Kidney epithelial cell (primary cell): Measurements from ENCODE around the gene MAD2L1BP. TPM values are rescaled to one million over a fixed set of nuclear protein-coding genes. Genes with fewer than 3 reads are reported as not detected.

Experiments
- DNase-seq: peaks from one replicate; pipeline ENCODE4 v3.0.0-alpha.2; 2010; ENCODE audit warnings: low read depth
- H3K27me3 ChIP-seq: 2 replicates; pipeline ENCODE4 v1.6.0; 2011; ENCODE audit warnings: low read length; ENCODE audit not compliant: control insufficient read depth, insufficient read depth
- H3K36me3 ChIP-seq: 2 replicates; pipeline ENCODE4 v1.5.1; 2011; ENCODE audit warnings: low read length; ENCODE audit not compliant: control insufficient read depth, insufficient read depth
- H3K4me3 ChIP-seq: 2 replicates; pipeline ENCODE4 v1.5.1; 2011; ENCODE audit warnings: low read depth, mild to moderate bottlenecking, control low read depth, low read length
- CTCF ChIP-seq: IDR thresholded peaks from 2 replicates; pipeline ENCODE4 v1.5.1; 2011; ENCODE audit warnings: mild to moderate bottlenecking, moderate library complexity, low read length, control low read depth, inconsistent platforms; ENCODE audit not compliant: insufficient read depth, poor library complexity, severe bottlenecking
- total RNA-seq: library from RNA; depleted of rRNA; stranded (reverse); fragments of >200 nt; gene quantifications from 2 replicates; pipeline ENCODE4 v1.2.3, GENCODE V29; 2015

MAD2L1BP gene
- total RNA-seq, 1 donor from 2014 or later, result 39.4 TPM

GRCh38 chr6:43677759-43678158 lies 42.1 kb downstream of the MAD2L1BP start:
- H3K4me3 ChIP-seq, result no peak overlapping the region
- peaks cover 3% of the 10 kb centered on the region for H3K36me3 ChIP-seq
- no peak for TF ChIP-seq CTCF
- H3K27me3 ChIP-seq, result no peaks in the 10 kb centered on the region
- no peak for DNase-seq

GRCh38 chr6:43678341-43678740 lies 42.7 kb downstream of the MAD2L1BP start:
- TF ChIP-seq CTCF, result no peak
- DNase-seq, result no peak
- Histone ChIP-seq H3K36me3 (peaks cover 4% of the 10 kb centered on the region), H3K4me3 (no peak overlapping the region), H3K27me3 (no peaks in the 10 kb centered on the region)

- TF ChIP-seq CTCF, result no peak
- no peaks in the 10 kb centered on the region for H3K27me3 ChIP-seq
- peaks cover 4% of the 10 kb centered on the region for H3K36me3 ChIP-seq
- no peak overlapping the region for H3K4me3 ChIP-seq
- no peak for DNase-seq
Observed at GRCh38 chr6:43679057-43679456, 43.4 kb downstream of the MAD2L1BP start.

- Histone ChIP-seq H3K36me3 (peaks cover 4% of the 10 kb centered on the region), H3K27me3 (no peaks in the 10 kb centered on the region), H3K4me3 (no peak overlapping the region)
- DNase-seq, result no peak
- no peak for TF ChIP-seq CTCF
Observed at GRCh38 chr6:43680308-43681200, 44.9 kb downstream of the MAD2L1BP start.

- no peak for DNase-seq
- Histone ChIP-seq H3K36me3 (peaks cover 4% of the 10 kb centered on the region), H3K27me3 (no peaks in the 10 kb centered on the region), H3K4me3 (no peak overlapping the region)
- no peak for TF ChIP-seq CTCF
Observed at GRCh38 chr6:43681303-43681702, 45.7 kb downstream of the MAD2L1BP start.
